H1 (cell line): ENCODE measurements around the gene PTTG1IP2. TPM values are rescaled to one million over a fixed set of nuclear protein-coding genes. Genes with fewer than 3 reads are reported as not detected.

ENCODE experiments used
- CHD7 ChIP-seq: fragments of 300-600 bp; sonication (generic); IDR thresholded peaks from 2 replicates; pipeline ENCODE4 v1.7.1; 2012; ENCODE audit warnings: low read length, moderate library complexity, mild to moderate bottlenecking, inconsistent platforms; ENCODE audit not compliant: insufficient replicate concordance
- HDAC2 ChIP-seq, 2 experiments: fragments of 300-600 bp in 1 of 2; sonication (generic) in 1 of 2; IDR thresholded peaks; 2 replicates each; pipeline ENCODE4 v1.6.1; 2011 to 2012; ENCODE audit warnings: low read depth in 2 of 2, low read length in 2 of 2, mild to moderate bottlenecking in 2 of 2, moderate library complexity in 2 of 2, borderline replicate concordance in 1 of 2, inconsistent platforms in 1 of 2
- POU5F1 ChIP-seq: IDR thresholded peaks from 2 replicates; pipeline ENCODE4 v1.6.1; 2011; ENCODE audit warnings: low read depth, mild to moderate bottlenecking, low read length, moderate library complexity
- RXRA ChIP-seq: IDR thresholded peaks from 2 replicates; pipeline ENCODE4 v1.6.1; 2011; ENCODE audit warnings: low read depth, mild to moderate bottlenecking, low read length, moderate library complexity; ENCODE audit not compliant: insufficient read depth
- SUZ12 ChIP-seq: fragments of 200-600 bp; sonication (generic); IDR thresholded peaks from 2 replicates; pipeline ENCODE4 v1.6.1; 2012; ENCODE audit warnings: mild to moderate bottlenecking, inconsistent platforms, low read length, moderate library complexity, mixed read lengths
- TCF12 ChIP-seq: IDR thresholded peaks from 2 replicates; pipeline ENCODE4 v1.6.1; 2011; ENCODE audit warnings: low read depth, mild to moderate bottlenecking, low read length
- polyA plus RNA-seq, 7 experiments: library from polyadenylated mRNA; depleted of rRNA in 3 of 7; stranded (reverse) in 5 of 7; unstranded in 2 of 7; fragments of >200 nt in 5 of 7; fragments of 200-250 nt in 2 of 7; gene quantifications; 1 replicate in 5 of 7; 2 replicates in 1 of 7; 4 replicates in 1 of 7; pipeline versions ENCODE4 v1.2.1 to v1.2.3, GENCODE V29; 2011 to 2013; ENCODE audit warnings: missing spikeins in 2 of 7, mixed read lengths in 2 of 7
- total RNA-seq: library from RNA; stranded (reverse); fragmentation: NEBNext Ultra II Directional; extraction: Animal tissue kit (Norgen Biotek cat#: 25700); gene quantifications from 2 replicates; pipeline ENCODE4 v1.2.1, GENCODE V29; 2021
- TF ChIP-seq, protein P1 (sequence below): IDR thresholded peaks from 2 replicates; pipeline ENCODE4 v1.6.1; 2012; ENCODE audit warnings: inconsistent platforms

Gene PTTG1IP2
- total and polyA plus RNA-seq, 2 of the 8 experiments (the other 6 are each of a cell fraction or from before 2014, with no cell fraction given), result not detected

DNA sequence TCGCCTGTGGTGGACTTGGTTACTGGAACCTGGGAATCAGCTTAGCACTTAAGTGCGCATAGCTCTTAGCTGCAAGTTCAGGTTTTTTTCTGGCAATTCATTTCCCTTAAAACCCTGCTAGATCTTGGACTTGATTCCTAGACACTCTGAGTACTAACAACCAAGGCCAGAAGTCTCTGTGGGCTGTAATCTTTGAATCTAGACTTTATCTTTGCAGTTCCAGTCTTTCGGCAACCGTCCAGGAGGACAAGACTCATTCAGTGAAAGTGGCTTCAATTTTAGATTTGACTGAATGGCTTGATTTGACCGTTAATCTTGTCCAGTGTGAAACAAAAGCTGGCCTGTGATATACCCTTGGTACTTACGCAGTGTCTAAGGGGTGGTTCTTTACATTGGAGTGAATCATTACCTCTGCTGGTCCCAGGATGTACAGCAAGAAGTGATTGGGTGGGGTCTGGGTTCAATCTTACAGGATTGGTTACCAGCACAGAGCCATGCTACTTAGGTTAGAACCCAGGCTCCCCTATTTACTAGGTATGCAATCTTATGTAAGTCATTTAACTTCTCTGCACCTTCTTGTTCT lies 16.4 kb downstream of the PTTG1IP2 start (continued):
- no peak for TF ChIP-seq CHD7
- TF ChIP-seq, protein P1, sequence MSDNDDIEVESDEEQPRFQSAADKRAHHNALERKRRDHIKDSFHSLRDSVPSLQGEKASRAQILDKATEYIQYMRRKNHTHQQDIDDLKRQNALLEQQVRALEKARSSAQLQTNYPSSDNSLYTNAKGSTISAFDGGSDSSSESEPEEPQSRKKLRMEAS, result no peak
- TF ChIP-seq HDAC2 (IDR thresholded peaks at IDR 0.05; ENCODE audit: borderline replicate concordance in 1 of 2, low read depth in 2 of 2, low read length in 2 of 2), result no peak
- TF ChIP-seq RXRA, result no peak
- TF ChIP-seq TCF12, result no peak
- TF ChIP-seq SUZ12, result no peak
- TF ChIP-seq POU5F1, result no peak
